IMR-90 (cell line): ENCODE results near the gene MDM4. TPM values are rescaled to one million over a fixed set of nuclear protein-coding genes. Genes with fewer than 3 reads are reported as not detected.
A peak's percentile ranks its signal among the peaks of the same experiment; 100 is the strongest.

ENCODE experiments used
- ATAC-seq: fragments of 200-7000 bp; cut with Tn5 transposase; 2 replicates; pipeline ENCODE4 v1.9.1; 2020; ENCODE audit warnings: low read depth, mild to moderate bottlenecking, moderate library complexity
- BruUV-seq: library from RNA; stranded (reverse); fragments of 400-500 nt; replicated peaks from 2 replicates; lab custom pipeline; 2021; lab: Mats Ljungman, UMichigan
- CTCF ChIA-PET: fragments of 300-600 bp; formaldehyde crosslinking; extraction: SDS; loops from one replicate; lab custom pipeline; 2021; ENCODE audit warnings: antibody characterized with exemption; lab: Yijun Ruan, JAX
- POLR2A ChIA-PET: fragments of 300-600 bp; sonication (Branson Sonifier 250); formaldehyde crosslinking; loops from one replicate; lab custom pipeline; 2022; ENCODE audit warnings: antibody characterized with exemption; ENCODE audit not compliant: unreplicated experiment; lab: Charles Lee
- DNase-seq: peaks from one replicate; pipeline ENCODE4 v3.0.0; 2013
- H2AFZ ChIP-seq: replicated peaks from 2 replicates; pipeline ENCODE3; 2013; ENCODE audit warnings: low read length, mild to moderate bottlenecking; ENCODE audit not compliant: poor library complexity
- H2AK5ac ChIP-seq: 2 replicates; pipeline ENCODE4 v1.6.1; 2013; ENCODE audit warnings: low read depth, low read length, inconsistent platforms
- H2AK9ac ChIP-seq: replicated peaks from 2 replicates; pipeline ENCODE3; 2013; ENCODE audit warnings: mild to moderate bottlenecking, low read depth, low read length, moderate library complexity; ENCODE audit not compliant: poor library complexity
- H2BK120ac ChIP-seq: 2 replicates; pipeline ENCODE4 v1.6.1; 2013; ENCODE audit warnings: low read depth, low read length, inconsistent platforms
- H2BK15ac ChIP-seq: 3 replicates; pipeline ENCODE4 v1.6.1; 2013; ENCODE audit warnings: low read depth, low read length, inconsistent platforms
- H2BK20ac ChIP-seq: 2 replicates; pipeline ENCODE4 v1.6.1; 2013; ENCODE audit warnings: low read depth, mild to moderate bottlenecking, inconsistent platforms, low read length, moderate library complexity
- H2BK5ac ChIP-seq: 2 replicates; pipeline ENCODE4 v1.6.1; 2013; ENCODE audit warnings: mild to moderate bottlenecking, low read depth, low read length, inconsistent platforms; ENCODE audit not compliant: poor library complexity, severe bottlenecking
- H3K14ac ChIP-seq: replicated peaks from 2 replicates; pipeline ENCODE4 v1.6.1; 2013; ENCODE audit warnings: low read depth, low read length, inconsistent platforms
- H3K18ac ChIP-seq: 2 replicates; pipeline ENCODE4 v1.6.1; 2013; ENCODE audit warnings: low read depth, low read length, control low read depth
- H3K23ac ChIP-seq: 2 replicates; pipeline ENCODE4 v1.6.1; 2013; ENCODE audit warnings: low read depth, low read length, inconsistent platforms
- H3K27ac ChIP-seq: 2 replicates; pipeline ENCODE4 v1.5.1; 2013; ENCODE audit warnings: mild to moderate bottlenecking, control low read depth, low read length; ENCODE audit not compliant: insufficient read depth
- H3K27me3 ChIP-seq: 2 replicates; pipeline ENCODE4 v1.6.1; 2013; ENCODE audit warnings: low read length; ENCODE audit not compliant: control insufficient read depth, insufficient read depth
- H3K36me3 ChIP-seq: 2 replicates; pipeline ENCODE4 v1.6.1; 2013; ENCODE audit warnings: low read length, mixed read lengths; ENCODE audit not compliant: control insufficient read depth, insufficient read depth
- H3K4ac ChIP-seq: 2 replicates; pipeline ENCODE4 v1.6.1; 2013; ENCODE audit warnings: low read depth, low read length, inconsistent platforms
- H3K4me1 ChIP-seq: 2 replicates; pipeline ENCODE4 v1.6.1; 2013; ENCODE audit warnings: low read length, mixed read lengths; ENCODE audit not compliant: control insufficient read depth, insufficient read depth
- H3K4me2 ChIP-seq: 2 replicates; pipeline ENCODE4 v1.6.1; 2013; ENCODE audit warnings: low read depth, mild to moderate bottlenecking, control low read depth, low read length, moderate library complexity
- H3K4me3 ChIP-seq: 2 replicates; pipeline ENCODE4 v1.5.1; 2013; ENCODE audit warnings: low read depth, mild to moderate bottlenecking, control low read depth, low read length, moderate library complexity; ENCODE audit not compliant: insufficient read depth
- H3K56ac ChIP-seq: 2 replicates; pipeline ENCODE4 v1.6.1; 2013; ENCODE audit warnings: low read length, inconsistent platforms; ENCODE audit not compliant: insufficient read depth; ENCODE audit errors: extremely low read depth
- H3K79me1 ChIP-seq, 2 experiments: 2 replicates each; pipeline ENCODE4 v1.6.1; 2013; ENCODE audit warnings: low read length in 2 of 2, inconsistent platforms in 1 of 2, low read depth in 1 of 2
- H3K9ac ChIP-seq: 2 replicates; pipeline ENCODE4 v1.6.1; 2013; ENCODE audit warnings: low read depth, low read length, control low read depth
- H3K9me1 ChIP-seq: 2 replicates; pipeline ENCODE4 v1.6.1; 2013; ENCODE audit warnings: low read length, inconsistent platforms; ENCODE audit not compliant: insufficient read depth
- H3K9me3 ChIP-seq: 2 replicates; pipeline ENCODE4 v1.6.1; 2013; ENCODE audit warnings: low read length; ENCODE audit not compliant: control insufficient read depth, insufficient read depth
- H4K20me1 ChIP-seq: 2 replicates; pipeline ENCODE4 v1.6.1; 2013; ENCODE audit warnings: low read length, inconsistent platforms; ENCODE audit not compliant: insufficient read depth
- H4K5ac ChIP-seq: 2 replicates; pipeline ENCODE4 v1.6.1; 2013; ENCODE audit warnings: mild to moderate bottlenecking, low read depth, low read length, control low read depth
- H4K8ac ChIP-seq, 2 experiments: 2 replicates each; pipeline ENCODE4 v1.6.1; 2013; ENCODE audit warnings: low read depth in 2 of 2, low read length in 2 of 2, control low read depth in 1 of 2, inconsistent platforms in 1 of 2
- H4K91ac ChIP-seq: 2 replicates; pipeline ENCODE4 v1.6.1; 2013; ENCODE audit warnings: low read depth, low read length, inconsistent platforms; ENCODE audit not compliant: insufficient read depth
- CEBPB ChIP-seq: IDR thresholded peaks from 2 replicates; pipeline ENCODE4 v1.6.1; 2012; ENCODE audit warnings: low read depth, low read length, improper control_type of control experiment
- ELK1 ChIP-seq: fragments of 150-350 bp; IDR thresholded peaks from 2 replicates; pipeline ENCODE4 v1.6.1; 2016; ENCODE audit warnings: low read depth, mild to moderate bottlenecking, low read length, moderate library complexity, borderline replicate concordance
- MAZ ChIP-seq: IDR thresholded peaks from 2 replicates; pipeline ENCODE4 v1.6.1; 2012; ENCODE audit warnings: low read depth, mild to moderate bottlenecking, low read length, improper control_type of control experiment, moderate library complexity, borderline replicate concordance
- NFE2L2 ChIP-seq: fragments of 150-350 bp; IDR thresholded peaks from 2 replicates; pipeline ENCODE4 v1.6.1; 2016; ENCODE audit warnings: low read depth, mild to moderate bottlenecking, low read length
- POLR2A ChIP-seq: IDR thresholded peaks from 2 replicates; pipeline ENCODE4 v1.6.1; 2012; ENCODE audit warnings: mild to moderate bottlenecking, low read depth, low read length
- RAD21 ChIP-seq: IDR thresholded peaks from 2 replicates; pipeline ENCODE4 v1.6.1; 2012; ENCODE audit warnings: low read length, improper control_type of control experiment
- RCOR1 ChIP-seq: IDR thresholded peaks from 2 replicates; pipeline ENCODE4 v1.6.1; 2012; ENCODE audit warnings: mild to moderate bottlenecking, low read length, improper control_type of control experiment; ENCODE audit not compliant: insufficient replicate concordance
- WGBS, 2 experiments: methylation state at CpG; one replicate each; pipeline versions ENCODE4 v1.1.5 to v1.1.7; 2013; ENCODE audit warnings: missing lambda C conversion rate in 2 of 2; ENCODE audit not compliant: insufficient read length in 1 of 2; ENCODE audit errors: extremely low coverage in 2 of 2; 5-methylcytosine and 5-hydroxymethylcytosine counted together
- dilution Hi-C: fragments of 300-500 bp; cut with HindIII; formaldehyde crosslinking; loops from one replicate; pipeline ENCODE4 v1.14.3; 2018; ENCODE audit warnings: low sequenced_read_pairs; ENCODE audit not compliant: unreplicated experiment
- in situ Hi-C: fragments of 300-500 bp; cut with MboI; formaldehyde crosslinking; loops from 3 replicates; pipeline ENCODE4 v1.14.3; 2019; ENCODE audit warnings: low sequenced_read_pairs, inconsistent platforms, mixed read lengths
- intact Hi-C: fragments of 100-400 bp; cut with micrococcal nuclease; formaldehyde crosslinking; loops from 2 replicates; pipeline ENCODE4 v1.10.0; 2022
- polyA plus RNA-seq, 3 experiments: library from polyadenylated mRNA; depleted of rRNA; stranded (reverse); fragments of >200 nt; gene quantifications; 2 replicates each; pipeline ENCODE4 v1.2.3, GENCODE V29; 2012; ENCODE audit warnings: low replicate concordance in 1 of 3
- total RNA-seq: library from RNA; depleted of rRNA; stranded (reverse); fragments of >200 nt; gene quantifications from 2 replicates; pipeline ENCODE4 v1.2.3, GENCODE V29; 2012

The MDM4 gene
- total and polyA plus RNA-seq, 2 of the 4 experiments (the other 2 are of a cell fraction): 7.4 to 20.1 TPM

GRCh38 chr1:204495777-204496176 is 20.4 kb upstream of the MDM4 start:
- Histone ChIP-seq H3K27ac (no peak overlapping the region), H3K4me2 (peak overlapping the region; percentile 14; the same call in 1 of the 2 replicates), H4K91ac (no peak overlapping the region), H3K4me1 (peaks cover 3% of the 10 kb centered on the region; the same call in 1 of the 2 replicates), H2AFZ (no peak overlapping the region), H2AK9ac (no peak overlapping the region), H3K27me3 (peaks cover 27% of the 10 kb centered on the region; the same call in 1 of the 2 replicates), H2BK15ac (no peak overlapping the region), H3K79me1 (peaks cover 0 to 3% of the 10 kb centered on the region in 2 experiments; a peak in 2 of 4 replicates), H4K8ac (no peak overlapping the region), H2BK120ac (no peak overlapping the region), H2BK20ac (no peak overlapping the region), H3K18ac (no peak overlapping the region), H3K9ac (no peak overlapping the region), H3K14ac (no peak overlapping the region), H3K4me3 (no peak overlapping the region), H3K4ac (no peak overlapping the region), H2AK5ac (no peak overlapping the region), H3K36me3 (no peaks in the 10 kb centered on the region), H3K23ac (no peak overlapping the region), H3K56ac (no peak overlapping the region), H3K9me3 (peaks cover 5% of the 10 kb centered on the region), H4K20me1 (no peaks in the 10 kb centered on the region; the same call in 1 of the 2 replicates), H3K9me1 (no peaks in the 10 kb centered on the region; the same call in 1 of the 2 replicates), H2BK5ac (no peak overlapping the region), H4K5ac (no peak overlapping the region)
- intact Hi-C loops (no loop called here), in situ Hi-C loops (no loop called here), dilution Hi-C loops (no loop called here)
- TF ChIP-seq RCOR1 (no peak), CEBPB (no peak), NFE2L2 (no peak), MAZ (no peak), ELK1 (no peak), RAD21 (no peak), POLR2A (no peak)
- ChIA-PET POLR2A (no interaction called here), CTCF (interaction anchor here (0.6 to 0.8 kb wide), 2 partner anchors 97 to 890 kb away, joined by 4 to 6 read pairs; no protein-coding TSS in a partner anchor)
- WGBS, 2 experiments: no CpG with 5 or more reads among the region's 6 CpGs
- ATAC-seq (no peak), DNase-seq (no peak)
- no TSS peak for BruUV-seq
